A549 treated with DMSO at 1 μM for 4 hours (cell line): Measurements from ENCODE around the gene NEIL1. TPM values are rescaled to one million over a fixed set of nuclear protein-coding genes. Genes with fewer than 3 reads are reported as not detected.

Experiments
- total RNA-seq: library from RNA; stranded (reverse); fragments of 200-300 nt; extraction: Qiagen RNA extraction; gene quantifications from 5 replicates; pipeline ENCODE4 v1.2.3, GENCODE V29; 2022; ENCODE audit warnings: low read depth

NEIL1 gene
- total RNA-seq, result 0.80 to 2.9 TPM (median 2.7 TPM) in 5 replicates

GRCh38 chr15:75346796-75347221, at the start of gene NEIL1:
NEIL1 (plus strand) TSS chr15:75347039; CDS start chr15:75348906, 1,867 bp downstream.

GRCh38 chr15:75335705-75336355, 11.0 kb upstream of the NEIL1 start, which contains the start of gene COMMD4:
COMMD4 (plus strand) TSS chr15:75336063; CDS start chr15:75336090, 27 bp downstream.

GRCh38 chr15:75367913-75368688, 21.3 kb downstream of the NEIL1 start, which contains the start of gene MAN2C1:
MAN2C1 (minus strand) TSS chr15:75368607; CDS start chr15:75368583, 24 bp downstream.

Other genes with a start within 250 kb of the NEIL1 start
- 26.7 to 33.3 TPM (median 29.1 TPM) in 5 replicates for gene C15orf39, start 145.2 kb upstream of the NEIL1 start, total RNA-seq
- 0.06 TPM in 1 of 5 replicates, not detected in the others for gene GOLGA6C, start 88.7 kb upstream of the NEIL1 start, total RNA-seq
- gene GOLGA6D, start 64.2 kb upstream of the NEIL1 start, total RNA-seq, result 0.11 to 0.12 TPM in 2 of 5 replicates, not detected in the others
- 163 to 201 TPM (median 176 TPM) in 5 replicates for gene COMMD4, start 11.0 kb upstream of the NEIL1 start, total RNA-seq
- gene MAN2C1, start 21.6 kb downstream of the NEIL1 start, total RNA-seq, result 68.6 to 83.0 TPM (median 80.2 TPM) in 5 replicates
- 29.2 to 38.7 TPM (median 36.8 TPM) in 5 replicates for gene SIN3A, start 104.7 kb downstream of the NEIL1 start, total RNA-seq
- gene PTPN9, start 232.3 kb downstream of the NEIL1 start, total RNA-seq, result 39.1 to 52.0 TPM (median 47.4 TPM) in 5 replicates